Hepatocyte (in vitro differentiated cells): ENCODE results near the gene MYH7B. TPM values are rescaled to one million over a fixed set of nuclear protein-coding genes. Genes with fewer than 3 reads are reported as not detected.

Source experiments
- DNase-seq: peaks from one replicate; pipeline ENCODE4 v3.0.0-alpha.2; 2016; ENCODE audit warnings: low spot score
- H2AFZ ChIP-seq: fragments of 200-600 bp; sonication (generic); 2 replicates; pipeline ENCODE4 v1.6.0; 2016; ENCODE audit warnings: antibody characterized with exemption, mild to moderate bottlenecking
- H3K27ac ChIP-seq: fragments of 200-600 bp; sonication (generic); 2 replicates; pipeline ENCODE4 v1.5.1; 2016; ENCODE audit warnings: mild to moderate bottlenecking
- H3K27me3 ChIP-seq: fragments of 200-600 bp; sonication (generic); 2 replicates; pipeline ENCODE4 v1.6.1; 2016
- H3K36me3 ChIP-seq: fragments of 200-600 bp; sonication (generic); replicated peaks from 2 replicates; pipeline ENCODE4 v1.5.1; 2016; ENCODE audit warnings: low read depth; ENCODE audit not compliant: insufficient read depth
- H3K4me1 ChIP-seq: fragments of 200-600 bp; sonication (generic); 2 replicates; pipeline ENCODE4 v1.5.1; 2016; ENCODE audit warnings: mild to moderate bottlenecking, moderate library complexity; ENCODE audit not compliant: insufficient read depth
- H3K4me2 ChIP-seq: fragments of 200-600 bp; sonication (generic); 2 replicates; pipeline ENCODE4 v1.6.0; 2016
- H3K4me3 ChIP-seq: fragments of 200-600 bp; sonication (generic); 2 replicates; pipeline ENCODE4 v1.5.1; 2016; ENCODE audit warnings: mild to moderate bottlenecking
- H3K79me2 ChIP-seq: fragments of 200-600 bp; sonication (generic); 2 replicates; pipeline ENCODE4 v1.6.0; 2017; ENCODE audit warnings: mild to moderate bottlenecking
- H3K9me2 ChIP-seq: fragments of 200-600 bp; sonication (generic); replicated peaks from 2 replicates; pipeline ENCODE4 v1.6.0; 2017; ENCODE audit warnings: mild to moderate bottlenecking; ENCODE audit not compliant: insufficient read depth
- H3K9me3 ChIP-seq: fragments of 200-600 bp; sonication (generic); 2 replicates; pipeline ENCODE4 v1.5.1; 2016; ENCODE audit warnings: low read depth, mild to moderate bottlenecking
- H4K20me1 ChIP-seq: fragments of 200-600 bp; sonication (generic); 2 replicates; pipeline ENCODE4 v1.6.0; 2016; ENCODE audit warnings: mild to moderate bottlenecking; ENCODE audit not compliant: insufficient read depth, poor library complexity, severe bottlenecking
- EZH2 ChIP-seq: fragments of 200-600 bp; sonication (generic); IDR thresholded peaks from 2 replicates; pipeline ENCODE4 v1.6.1; 2016; ENCODE audit warnings: antibody characterized with exemption, mild to moderate bottlenecking, borderline replicate concordance
- EZH2phosphoT487 ChIP-seq: fragments of 200-600 bp; sonication (generic); IDR thresholded peaks from one replicate; pipeline ENCODE4 v1.6.1; 2018; ENCODE audit warnings: antibody characterized with exemption, mild to moderate bottlenecking, low read depth, moderate library complexity; ENCODE audit not compliant: unreplicated experiment, severe bottlenecking
- WGBS: methylation state at CpG from one replicate; pipeline ENCODE4 v1.1.6; 2016; ENCODE audit warnings: low lambda C conversion rate; ENCODE audit errors: missing lambda C conversion rate; 5-methylcytosine and 5-hydroxymethylcytosine counted together
- polyA plus RNA-seq: library from polyadenylated mRNA; unstranded; fragments of >200 nt; fragmentation: Nextera tagmentation; extraction: Ambion mirVana; gene quantifications from 2 replicates; pipeline ENCODE4 v1.2.1, GENCODE V29; 2016
- total RNA-seq: library from RNA; depleted of rRNA; stranded (reverse); fragments of >200 nt; gene quantifications from 2 replicates; pipeline ENCODE4 v1.2.3, GENCODE V29; 2014
- TF ChIP-seq, protein P1 (sequence below): fragments of 200-600 bp; sonication (generic); IDR thresholded peaks from 2 replicates; pipeline ENCODE4 v1.5.1; 2016; ENCODE audit warnings: antibody characterized with exemption, mild to moderate bottlenecking; ENCODE audit not compliant: poor library complexity

Gene MYH7B
- total and polyA plus RNA-seq, 2 experiments from 2014 or later: 0.07 to 0.42 TPM

- Histone ChIP-seq H3K79me2 (no peaks in the 10 kb centered on the region), H2AFZ (no peak overlapping the region), H3K4me1 (no peaks in the 10 kb centered on the region), H3K9me2 (no peaks in the 10 kb centered on the region), H4K20me1 (no peaks in the 10 kb centered on the region), H3K4me2 (no peak overlapping the region), H3K9me3 (no peaks in the 10 kb centered on the region), H3K4me3 (no peak overlapping the region), H3K36me3 (no peaks in the 10 kb centered on the region), H3K27ac (no peak overlapping the region), H3K27me3 (no peaks in the 10 kb centered on the region)
- WGBS: 96% methylated on average over 14 of the region's 14 CpGs
- DNase-seq: no peak
- no peak for TF ChIP-seq EZH2
- no peak for TF ChIP-seq EZH2phosphoT487
- TF ChIP-seq, protein P1, sequence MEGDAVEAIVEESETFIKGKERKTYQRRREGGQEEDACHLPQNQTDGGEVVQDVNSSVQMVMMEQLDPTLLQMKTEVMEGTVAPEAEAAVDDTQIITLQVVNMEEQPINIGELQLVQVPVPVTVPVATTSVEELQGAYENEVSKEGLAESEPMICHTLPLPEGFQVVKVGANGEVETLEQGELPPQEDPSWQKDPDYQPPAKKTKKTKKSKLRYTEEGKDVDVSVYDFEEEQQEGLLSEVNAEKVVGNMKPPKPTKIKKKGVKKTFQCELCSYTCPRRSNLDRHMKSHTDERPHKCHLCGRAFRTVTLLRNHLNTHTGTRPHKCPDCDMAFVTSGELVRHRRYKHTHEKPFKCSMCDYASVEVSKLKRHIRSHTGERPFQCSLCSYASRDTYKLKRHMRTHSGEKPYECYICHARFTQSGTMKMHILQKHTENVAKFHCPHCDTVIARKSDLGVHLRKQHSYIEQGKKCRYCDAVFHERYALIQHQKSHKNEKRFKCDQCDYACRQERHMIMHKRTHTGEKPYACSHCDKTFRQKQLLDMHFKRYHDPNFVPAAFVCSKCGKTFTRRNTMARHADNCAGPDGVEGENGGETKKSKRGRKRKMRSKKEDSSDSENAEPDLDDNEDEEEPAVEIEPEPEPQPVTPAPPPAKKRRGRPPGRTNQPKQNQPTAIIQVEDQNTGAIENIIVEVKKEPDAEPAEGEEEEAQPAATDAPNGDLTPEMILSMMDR: no peak
Measured at GRCh38 chr20:34989670-34990069, 34.0 kb downstream of the MYH7B start.

DNA sequence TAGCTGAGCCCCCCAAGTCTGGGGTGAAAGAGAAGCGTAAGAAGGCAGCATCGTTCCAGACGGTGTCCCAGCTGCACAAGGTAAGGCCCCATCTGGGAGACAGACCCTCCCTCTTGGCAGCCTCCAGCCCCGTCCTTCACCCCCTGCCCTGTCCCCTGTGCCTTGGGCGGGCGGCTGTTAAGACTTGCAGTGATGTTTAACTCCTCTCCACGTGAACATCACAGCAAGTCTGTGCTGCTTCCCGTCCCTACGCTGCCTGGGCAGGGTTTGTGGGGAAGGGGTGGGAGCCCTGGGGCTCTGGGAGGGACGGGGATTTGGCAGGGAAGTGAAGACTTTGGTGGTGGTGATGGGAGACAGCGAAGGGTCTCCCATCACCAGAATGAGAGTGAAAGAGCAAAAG is 34.6 kb downstream of the MYH7B start:
- H3K4me3 ChIP-seq: no peak overlapping the region
- H3K4me2 ChIP-seq: no peak overlapping the region
- no peaks in the 10 kb centered on the region for H3K4me1 ChIP-seq
- no peaks in the 10 kb centered on the region for H3K36me3 ChIP-seq
- no peaks in the 10 kb centered on the region for H3K79me2 ChIP-seq
- H4K20me1 ChIP-seq: no peaks in the 10 kb centered on the region
- no peak for DNase-seq
- no peak overlapping the region for H3K27ac ChIP-seq
- no peak overlapping the region for H2AFZ ChIP-seq
- 91% methylated on average over 11 of the region's 11 CpGs for WGBS
- TF ChIP-seq EZH2 (no peak), EZH2phosphoT487 (no peak)
- TF ChIP-seq, protein P1: no peak
- no peaks in the 10 kb centered on the region for H3K9me2 ChIP-seq
- no peaks in the 10 kb centered on the region for H3K27me3 ChIP-seq
- H3K9me3 ChIP-seq: no peaks in the 10 kb centered on the region

DNA sequence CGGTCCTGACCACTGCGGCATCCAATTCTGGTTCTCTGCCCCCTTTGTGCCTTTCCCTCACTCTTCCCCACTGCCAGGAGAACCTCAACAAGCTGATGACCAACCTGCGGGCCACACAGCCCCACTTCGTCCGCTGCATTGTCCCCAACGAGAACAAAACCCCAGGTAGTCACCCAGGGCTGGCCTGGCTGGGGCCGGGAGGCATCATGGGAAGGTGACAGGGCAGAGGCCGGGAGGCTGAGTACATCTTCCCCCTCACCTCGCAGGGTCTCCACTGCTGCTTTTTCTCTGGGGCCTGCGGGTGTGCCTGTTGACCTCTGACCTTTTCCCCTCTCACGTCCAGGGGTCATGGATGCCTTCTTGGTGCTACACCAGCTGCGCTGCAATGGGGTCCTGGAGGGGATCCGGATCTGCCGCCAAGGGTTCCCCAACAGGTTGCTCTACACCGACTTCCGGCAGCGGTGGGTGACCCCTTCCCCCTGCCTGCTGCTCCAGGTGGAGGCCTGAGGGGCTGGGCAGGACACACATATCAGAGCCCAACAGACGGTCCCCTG is 35.1 kb downstream of the MYH7B start:
- no peak for DNase-seq
- no peak overlapping the region for H3K4me3 ChIP-seq
- H3K4me1 ChIP-seq: no peaks in the 10 kb centered on the region
- no peak overlapping the region for H2AFZ ChIP-seq
- no peak overlapping the region for H3K4me2 ChIP-seq
- TF ChIP-seq, protein P1: no peak
- TF ChIP-seq EZH2phosphoT487 (no peak), EZH2 (no peak)
- 91% methylated on average over 17 of the region's 18 CpGs for WGBS
- no peaks in the 10 kb centered on the region for H3K27me3 ChIP-seq
- no peaks in the 10 kb centered on the region for H4K20me1 ChIP-seq
- no peaks in the 10 kb centered on the region for H3K9me2 ChIP-seq
- no peaks in the 10 kb centered on the region for H3K36me3 ChIP-seq
- no peaks in the 10 kb centered on the region for H3K79me2 ChIP-seq
- H3K9me3 ChIP-seq: no peaks in the 10 kb centered on the region
- no peak overlapping the region for H3K27ac ChIP-seq
